Subcutaneous abdominal adipose tissue (tissue), 5 donors: ENCODE measurements around the gene KCNJ4.

Experiments used
- H3K27ac ChIP-seq: one replicate; pipeline ENCODE4 v1.7.0; 2013; ENCODE audit warnings: low read depth, mild to moderate bottlenecking, inconsistent platforms, low read length, moderate library complexity
- H3K27me3 ChIP-seq, 5 donors: one replicate each; pipeline ENCODE4 v1.7.0; 2013; ENCODE audit warnings: low read length in 5 of 5, inconsistent platforms in 1 of 5; ENCODE audit not compliant: control insufficient read depth in 5 of 5, insufficient read depth in 4 of 5
- H3K36me3 ChIP-seq, 5 donors: one replicate each; pipeline ENCODE4 v1.7.0; 2013; ENCODE audit warnings: low read length in 5 of 5; ENCODE audit not compliant: control insufficient read depth in 5 of 5, insufficient read depth in 5 of 5
- H3K4me1 ChIP-seq, 5 donors: one replicate each; pipeline ENCODE4 v1.7.0; 2013; ENCODE audit warnings: low read length in 5 of 5, mild to moderate bottlenecking in 3 of 5, moderate library complexity in 1 of 5; ENCODE audit not compliant: control insufficient read depth in 5 of 5, insufficient read depth in 5 of 5
- H3K4me3 ChIP-seq, 5 donors: one replicate each; pipeline ENCODE4 v1.7.0; 2013; ENCODE audit warnings: low read length in 5 of 5, low read depth in 1 of 5
- H3K9ac ChIP-seq, 5 donors: one replicate each; pipeline ENCODE4 v1.7.0; 2013; ENCODE audit warnings: low read length in 5 of 5, mild to moderate bottlenecking in 4 of 5, moderate library complexity in 3 of 5
- H3K9me3 ChIP-seq, 5 donors: one replicate each; pipeline ENCODE4 v1.7.0; 2013; ENCODE audit warnings: low read length in 5 of 5; ENCODE audit not compliant: control insufficient read depth in 5 of 5
- donor health status: healthy.
- donor health status: healthy.
- donor health status: healthy.
- donor health status: healthy.
- donor health status: healthy.

KCNJ4 gene

DNA sequence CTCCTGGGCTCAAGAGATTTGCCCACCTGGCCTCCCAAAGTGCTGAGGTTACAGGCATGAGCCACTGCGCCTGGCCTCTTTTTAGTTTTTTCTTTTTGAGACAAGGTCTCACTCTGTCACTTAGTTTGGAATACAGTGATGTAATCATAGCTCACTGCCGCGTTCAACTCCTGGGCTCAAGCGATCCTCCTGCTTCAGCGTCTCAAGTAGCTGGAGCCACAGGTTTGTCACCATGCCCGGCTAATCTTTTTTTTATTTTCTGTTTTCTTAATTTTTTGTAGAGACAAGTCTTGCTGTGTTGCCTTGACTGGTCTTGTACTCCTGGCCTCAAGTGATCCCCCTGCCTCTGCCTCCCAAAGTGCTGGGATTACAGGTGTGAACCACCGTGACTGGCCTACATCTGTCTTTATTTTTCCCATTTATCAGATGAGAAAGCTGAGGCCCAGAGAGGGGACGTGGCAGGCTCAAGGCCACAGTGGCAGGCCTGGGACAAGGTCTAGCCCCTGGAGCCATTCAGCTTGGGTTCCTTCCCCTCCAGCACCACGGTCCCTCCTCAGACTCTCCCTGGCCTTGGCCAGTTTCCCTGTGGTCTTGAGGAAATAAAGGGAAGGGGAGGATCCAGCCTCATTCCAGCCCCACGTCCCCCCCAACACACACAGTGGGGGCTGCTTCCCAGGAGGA lies 10.1 kb upstream of the KCNJ4 start:
- no peaks in the 10 kb centered on the region for H3K9me3 ChIP-seq
- H3K4me3 ChIP-seq = no peak overlapping the region
- no peaks in the 10 kb centered on the region for H3K36me3 ChIP-seq
- H3K9ac ChIP-seq = no peak overlapping the region
- H3K4me1 ChIP-seq = peaks cover 0 to 43% (median 39%) of the 10 kb centered on the region in 5 donors
- H3K27me3 ChIP-seq = peaks cover 4 to 10% (median 5%) of the 10 kb centered on the region in 5 donors
- H3K27ac ChIP-seq = no peak overlapping the region

DNA sequence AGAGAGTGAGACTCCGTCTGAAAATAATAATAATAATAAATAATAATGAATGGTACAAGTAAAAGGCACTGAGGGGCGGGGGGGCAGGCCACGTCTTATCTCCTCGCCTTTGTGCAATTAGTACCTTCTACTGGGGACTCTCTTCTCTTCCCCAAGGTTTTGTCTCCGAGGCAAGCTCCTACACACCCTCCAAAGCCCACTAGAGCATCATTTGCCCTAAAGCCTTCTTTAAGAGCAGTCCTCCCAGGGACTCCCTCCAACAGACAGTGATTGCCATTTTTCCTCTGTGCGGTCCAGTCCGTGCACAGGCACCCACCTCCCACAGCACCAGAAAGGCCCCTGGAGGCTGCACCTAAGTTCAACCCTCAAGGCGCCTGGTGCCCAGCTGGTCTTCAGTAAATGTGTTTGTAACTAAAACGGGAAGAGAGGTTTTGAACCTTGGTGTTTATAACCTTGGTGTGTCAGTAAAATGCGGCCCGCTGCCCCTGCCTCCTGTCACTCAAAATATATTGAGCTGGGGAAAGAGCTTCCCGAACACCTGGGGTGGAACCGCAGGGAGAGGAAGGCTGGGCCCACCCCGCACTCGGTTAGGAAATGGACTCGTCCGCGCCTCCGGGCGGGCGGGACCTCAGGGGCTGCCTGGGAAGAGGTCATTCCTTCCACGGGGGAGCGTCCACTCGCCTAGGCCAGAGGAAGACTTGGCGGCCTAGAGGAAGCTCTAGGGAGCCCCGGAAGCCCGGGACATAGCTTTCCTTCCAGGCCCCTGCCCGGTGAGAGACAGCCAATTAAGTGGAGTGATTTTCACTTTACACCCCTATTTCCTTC lies 8.2 kb upstream of the KCNJ4 start:
- peaks cover 11 to 26% (median 16%) of the 10 kb centered on the region in 5 donors for H3K27me3 ChIP-seq
- H3K9me3 ChIP-seq = no peaks in the 10 kb centered on the region
- no peaks in the 10 kb centered on the region for H3K36me3 ChIP-seq
- H3K27ac ChIP-seq = no peak overlapping the region
- H3K4me3 ChIP-seq = no peak overlapping the region
- H3K4me1 ChIP-seq = peaks cover 0 to 32% (median 28%) of the 10 kb centered on the region in 5 donors
- peak overlapping the region in 1 of 5 donors; percentile 41 for H3K9ac ChIP-seq

DNA sequence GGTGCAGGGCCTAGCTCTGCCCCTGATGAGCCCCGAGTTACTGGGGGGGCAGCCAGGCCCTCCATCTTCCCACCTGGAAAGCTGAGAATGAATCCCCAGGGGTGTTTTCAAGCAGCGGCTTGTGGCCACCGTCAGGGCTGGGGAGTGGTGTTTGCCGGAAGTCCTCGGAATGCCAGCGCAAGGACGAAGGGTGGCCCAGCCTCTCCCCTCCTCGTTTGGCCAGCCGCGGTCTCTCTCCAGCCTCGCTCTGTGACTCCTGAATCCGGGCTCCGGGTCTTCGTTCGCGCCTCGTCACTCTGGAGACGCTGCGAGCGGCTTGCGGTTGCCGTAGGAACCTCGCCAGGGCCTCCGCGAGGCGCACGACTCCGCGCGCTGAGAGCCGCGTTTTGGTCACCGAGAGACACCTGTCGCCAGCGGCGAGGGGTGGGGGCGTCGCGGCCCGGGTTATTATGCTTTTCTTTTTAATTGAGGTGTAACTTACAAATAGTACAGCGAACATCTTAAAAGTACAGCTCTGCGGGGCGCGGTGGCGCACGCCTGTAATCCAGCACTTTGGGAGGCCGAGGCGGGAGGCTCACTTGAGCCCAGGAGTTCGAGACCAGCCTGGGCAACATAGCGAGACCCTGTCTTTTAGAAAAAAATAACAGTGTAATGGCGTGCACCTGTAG lies 6.5 kb upstream of the KCNJ4 start:
- no peaks in the 10 kb centered on the region for H3K36me3 ChIP-seq
- H3K9me3 ChIP-seq = no peaks in the 10 kb centered on the region
- peaks cover 21 to 38% (median 31%) of the 10 kb centered on the region in 5 donors for H3K27me3 ChIP-seq
- H3K4me3 ChIP-seq = peak overlapping the region in 2 of 5 donors; percentile 11 to 13
- H3K27ac ChIP-seq = no peak overlapping the region
- H3K9ac ChIP-seq = no peak overlapping the region
- H3K4me1 ChIP-seq = peaks cover 0 to 22% (median 19%) of the 10 kb centered on the region in 5 donors

DNA sequence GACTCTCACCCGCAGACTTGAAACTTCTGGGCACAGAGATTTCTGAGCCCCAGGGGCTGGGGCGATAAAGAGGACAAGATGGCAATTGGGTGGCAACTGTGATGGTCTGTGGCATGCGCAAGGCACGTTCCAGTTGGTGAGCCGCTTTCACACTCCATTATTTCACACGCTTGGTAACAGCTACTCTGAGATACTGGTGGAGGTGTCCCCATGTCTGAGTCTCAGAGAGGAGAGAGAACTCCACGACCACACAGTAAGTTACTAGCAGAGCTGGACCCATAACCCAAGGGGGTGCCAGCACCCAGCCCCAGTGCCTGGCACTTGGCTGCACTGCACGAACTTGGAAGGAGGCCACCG lies 6.0 kb upstream of the KCNJ4 start:
- peaks cover 0 to 22% (median 19%) of the 10 kb centered on the region in 5 donors for H3K4me1 ChIP-seq
- H3K4me3 ChIP-seq = no peak overlapping the region
- H3K9me3 ChIP-seq = no peaks in the 10 kb centered on the region
- H3K9ac ChIP-seq = no peak overlapping the region
- H3K27me3 ChIP-seq = peaks cover 24 to 43% (median 35%) of the 10 kb centered on the region in 5 donors
- H3K27ac ChIP-seq = no peak overlapping the region
- no peaks in the 10 kb centered on the region for H3K36me3 ChIP-seq

DNA sequence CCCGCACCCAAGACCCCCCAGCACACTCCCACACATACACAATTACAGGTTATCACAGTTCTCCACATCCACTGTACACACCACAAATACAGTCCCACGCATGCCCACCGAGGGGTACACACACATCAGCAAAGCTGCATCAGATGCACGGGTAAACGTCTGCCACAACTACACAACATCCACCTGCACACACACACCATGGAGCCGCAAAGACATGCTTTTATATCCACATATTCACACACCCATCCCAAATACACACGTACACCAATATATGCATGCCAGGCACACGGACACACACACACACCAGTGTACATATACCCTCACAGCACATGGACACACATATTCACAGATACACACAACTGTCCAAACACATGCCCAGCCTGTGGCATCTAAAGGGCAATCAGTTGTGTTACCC lies 5.4 kb upstream of the KCNJ4 start:
- Histone ChIP-seq H3K9me3 (no peaks in the 10 kb centered on the region), H3K4me3 (no peak overlapping the region), H3K27ac (no peak overlapping the region), H3K4me1 (peaks cover 0 to 22% (median 20%) of the 10 kb centered on the region in 5 donors), H3K36me3 (no peaks in the 10 kb centered on the region), H3K27me3 (peaks cover 24 to 47% (median 35%) of the 10 kb centered on the region in 5 donors), H3K9ac (no peak overlapping the region)

DNA sequence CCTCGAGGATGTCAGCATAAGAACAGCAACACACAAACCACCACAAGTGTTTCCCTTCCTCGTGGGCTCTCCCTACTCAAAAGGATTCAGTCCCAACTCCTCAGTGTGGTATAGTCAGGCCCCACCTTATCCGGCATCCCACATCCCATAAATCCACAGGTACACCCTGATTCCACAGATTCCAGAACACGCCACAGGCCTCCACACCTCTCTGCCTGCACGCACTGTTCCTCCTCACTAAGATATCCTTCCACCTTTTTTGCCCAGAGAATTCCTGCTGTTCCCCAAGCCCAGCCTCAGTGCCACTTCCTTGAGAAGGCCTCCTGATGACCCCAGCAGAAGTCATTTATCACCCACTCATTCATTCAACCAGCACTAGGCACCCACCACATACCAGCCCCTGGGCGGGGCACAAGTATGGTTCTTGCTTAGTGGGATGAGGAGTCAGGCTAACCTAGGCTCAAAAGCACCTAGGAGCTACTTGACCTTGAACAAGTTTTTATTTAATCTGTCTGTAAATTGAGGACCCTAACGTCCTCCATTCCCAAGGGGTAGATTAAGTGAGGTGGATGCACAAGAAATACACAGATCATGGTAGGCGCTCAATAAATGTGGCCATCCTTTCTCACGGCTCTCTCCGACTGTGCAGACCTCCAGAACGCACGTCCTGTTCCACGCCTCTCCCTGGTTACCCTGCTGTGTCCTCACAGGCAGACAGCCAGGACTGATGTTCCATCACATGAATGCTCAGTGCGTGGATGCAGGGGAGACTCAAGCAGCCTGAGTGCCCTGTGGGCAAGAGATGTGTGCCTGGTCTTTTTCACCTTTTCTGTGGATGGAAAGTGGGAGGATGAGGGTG lies 2.1 kb upstream of the KCNJ4 start:
- H3K27ac ChIP-seq = no peak overlapping the region
- no peaks in the 10 kb centered on the region for H3K36me3 ChIP-seq
- peaks cover 0 to 22% (median 16%) of the 10 kb centered on the region in 5 donors for H3K4me1 ChIP-seq
- peaks cover 37 to 60% (median 54%) of the 10 kb centered on the region in 5 donors for H3K27me3 ChIP-seq
- no peak overlapping the region for H3K9ac ChIP-seq
- H3K4me3 ChIP-seq = no peak overlapping the region
- H3K9me3 ChIP-seq = no peaks in the 10 kb centered on the region

DNA sequence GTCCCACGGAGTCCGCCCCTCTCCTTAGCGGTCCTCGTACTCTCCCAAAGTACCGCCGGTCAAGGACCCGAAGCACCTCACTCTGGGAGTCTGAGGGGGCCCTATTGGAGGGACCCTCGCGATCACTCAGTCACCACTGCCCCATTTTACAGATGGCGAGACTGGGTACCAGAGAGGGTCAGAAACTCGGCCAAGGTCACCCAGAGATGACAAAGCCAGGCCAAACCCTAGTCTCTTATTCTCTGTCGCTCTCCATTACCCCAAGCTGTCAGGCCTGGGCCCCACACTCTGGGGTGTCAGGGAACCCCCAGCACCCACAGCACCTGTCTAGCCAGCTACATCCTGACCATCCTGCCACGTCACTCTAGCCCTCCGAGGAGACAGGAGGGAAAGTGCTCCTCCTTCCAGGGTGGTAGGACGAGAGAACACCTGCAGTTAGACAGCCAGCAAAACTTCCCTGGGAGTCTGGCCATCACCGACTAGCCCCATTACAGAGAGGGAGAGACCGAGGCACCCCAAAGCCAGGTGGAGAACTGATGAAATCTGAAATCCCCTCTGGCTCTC lies 1.4 kb upstream of the KCNJ4 start:
- Histone ChIP-seq H3K27ac (no peak overlapping the region), H3K9me3 (no peaks in the 10 kb centered on the region), H3K36me3 (no peaks in the 10 kb centered on the region), H3K4me3 (no peak overlapping the region), H3K27me3 (peaks cover 36 to 59% (median 56%) of the 10 kb centered on the region in 5 donors), H3K4me1 (peaks cover 0 to 15% (median 9%) of the 10 kb centered on the region in 5 donors), H3K9ac (no peak overlapping the region)

DNA sequence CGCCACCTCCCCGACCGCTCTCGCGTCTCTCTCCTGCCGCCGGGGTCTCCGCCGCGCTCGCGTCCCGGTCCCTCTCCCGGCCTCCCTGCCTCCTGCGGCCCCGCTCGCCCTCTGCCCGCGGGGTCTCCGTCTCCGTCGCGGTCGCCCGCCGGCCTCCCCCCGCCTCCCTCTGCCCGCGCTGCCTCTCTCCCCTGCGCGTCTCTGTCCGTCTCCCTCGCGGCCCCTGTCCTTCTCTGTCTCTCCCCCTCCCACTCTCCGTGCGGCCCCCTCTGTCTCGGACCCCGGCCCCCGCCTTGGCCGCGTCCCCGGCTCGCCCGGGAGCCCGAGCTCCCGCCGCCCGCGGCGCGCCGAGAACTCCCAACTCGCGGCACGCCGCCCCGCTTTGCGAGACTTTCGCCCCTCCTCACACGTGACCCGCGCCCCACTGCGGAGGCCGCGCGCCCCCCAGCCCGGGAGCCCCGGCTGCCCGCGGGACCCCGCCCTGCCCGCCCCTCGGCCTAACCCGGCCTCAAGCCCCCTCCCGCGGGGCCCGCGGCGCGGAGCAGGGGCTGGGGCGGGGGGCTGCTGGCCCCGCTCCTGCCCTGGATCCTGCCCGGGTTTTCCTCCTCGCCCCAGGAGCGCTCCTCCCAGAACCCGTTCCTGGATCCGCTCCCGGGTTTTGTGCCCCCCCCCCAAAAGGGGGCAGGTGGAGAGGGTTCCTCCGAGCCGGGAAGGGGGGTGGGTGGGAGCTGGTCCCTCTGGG lies 702 bp upstream of the KCNJ4 start:
- peaks cover 33 to 62% (median 56%) of the 10 kb centered on the region in 5 donors for H3K27me3 ChIP-seq

More for the DNA sequence above, 702 bp upstream of the KCNJ4 start:
- peaks cover 0 to 13% (median 6%) of the 10 kb centered on the region in 5 donors for H3K4me1 ChIP-seq
- H3K4me3 ChIP-seq = peak overlapping the region in 2 of 5 donors; percentile 23 to 26
- no peaks in the 10 kb centered on the region for H3K9me3 ChIP-seq
- no peaks in the 10 kb centered on the region for H3K36me3 ChIP-seq
- no peak overlapping the region for H3K9ac ChIP-seq
- no peak overlapping the region for H3K27ac ChIP-seq
